Left lobe of liver (tissue), 2 donors: Measurements from ENCODE around the gene RNASE13. TPM values are rescaled to one million over a fixed set of nuclear protein-coding genes. Genes with fewer than 3 reads are reported as not detected.
A peak's percentile ranks its signal among the peaks of the same experiment; 100 is the strongest.

Experiments
- ATAC-seq: fragments of 200-7000 bp; cut with Tn5 transposase; one replicate; pipeline ENCODE4 v1.9.1; 2020; ENCODE audit warnings: mild to moderate bottlenecking, moderate library complexity
- DNase-seq: peaks from one replicate; pipeline ENCODE4 v3.0.0-alpha.2; 2020; ENCODE audit warnings: low spot score
- total RNA-seq: library from RNA; stranded (reverse); gene quantifications from one replicate; pipeline ENCODE4 v1.2.1, GENCODE V29; 2021
- donor health status: DM: no; HTN: no; CAD: no; lungs with moderate emphysema.
- donor health status: DM: no; HTN: yes; CAD: no.

Gene RNASE13
- total RNA-seq, result 0.10 TPM

- ATAC-seq, result no peak
Measured at GRCh38 chr14:21034707-21035106, at the start of gene RNASE13. Gene RNASE13, minus strand, starts transcription at chr14:21034807. Its CDS starts 519 bp downstream, at chr14:21034288.

GRCh38 chr14:21084396-21084795 is 49.8 kb upstream of the RNASE13 start:
- ATAC-seq, result no peak

More at GRCh38 chr14:21034707-21035106, at the start of gene RNASE13:
- DNase-seq, result no peak

GRCh38 chr14:21083565-21084325 is 49.1 kb upstream of the RNASE13 start:
- DNase-seq (no peak), ATAC-seq (peak; percentile 58)

More at GRCh38 chr14:21084396-21084795, 49.8 kb upstream of the RNASE13 start:
- DNase-seq, result no peak

- no peak for ATAC-seq
- DNase-seq, result no peak
Measured at GRCh38 chr14:21081521-21082142, 47.0 kb upstream of the RNASE13 start.

GRCh38 chr14:21078726-21079125 is 44.1 kb upstream of the RNASE13 start:
- no peak for DNase-seq
- ATAC-seq, result no peak

GRCh38 chr14:21078287-21078686 is 43.7 kb upstream of the RNASE13 start:
- no peak for ATAC-seq
- no peak for DNase-seq

GRCh38 chr14:21077672-21078071 is 43.1 kb upstream of the RNASE13 start:
- DNase-seq, result no peak
- no peak for ATAC-seq

- DNase-seq, result no peak
- ATAC-seq, result no peak
Measured at GRCh38 chr14:21075719-21076437, 41.3 kb upstream of the RNASE13 start.

- DNase-seq (no peak), ATAC-seq (no peak)
Measured at GRCh38 chr14:21074398-21075272, 40.0 kb upstream of the RNASE13 start.

GRCh38 chr14:21073921-21074320 is 39.3 kb upstream of the RNASE13 start:
- no peak for DNase-seq

GRCh38 chr14:21072781-21073339 is 38.3 kb upstream of the RNASE13 start:
- DNase-seq (no peak), ATAC-seq (no peak)

More at GRCh38 chr14:21073921-21074320, 39.3 kb upstream of the RNASE13 start:
- ATAC-seq, result no peak

GRCh38 chr14:21072031-21072473 is 37.4 kb upstream of the RNASE13 start:
- no peak for DNase-seq
- no peak for ATAC-seq

- DNase-seq (no peak), ATAC-seq (peak; percentile 36)
Measured at GRCh38 chr14:21071225-21072030, 36.8 kb upstream of the RNASE13 start.

GRCh38 chr14:21070610-21071224 is 36.1 kb upstream of the RNASE13 start:
- ATAC-seq (peak; percentile 36), DNase-seq (no peak)

GRCh38 chr14:21070083-21070609 is 35.5 kb upstream of the RNASE13 start, which contains the start of gene ARHGEF40:
Gene ARHGEF40, plus strand, starts transcription at chr14:21070304. Its CDS starts 93 bp downstream, at chr14:21070397.
- peak; percentile 77 for DNase-seq
- peak; percentile 73 for ATAC-seq

GRCh38 chr14:21069388-21070082 is 34.9 kb upstream of the RNASE13 start:
- ATAC-seq (no peak), DNase-seq (no peak)

GRCh38 chr14:21068521-21069387 is 34.1 kb upstream of the RNASE13 start:
- ATAC-seq, result peak; percentile 24
- DNase-seq, result no peak
